GM23338 (cell line): ENCODE results near the gene RASSF10. TPM values are rescaled to one million over a fixed set of nuclear protein-coding genes. Genes with fewer than 3 reads are reported as not detected.

Experiments
- ATAC-seq: fragments of 200-7000 bp; cut with Tn5 transposase; 3 replicates; pipeline ENCODE4 v1.9.1; 2020
- DNase-seq: peaks from one replicate; pipeline ENCODE4 v3.0.0-alpha.2; 2015; ENCODE audit warnings: low spot score
- H2AFZ ChIP-seq: fragments of 200-600 bp; sonication (generic); 2 replicates; pipeline ENCODE4 v1.8.0; 2016; ENCODE audit warnings: antibody characterized with exemption, mild to moderate bottlenecking, moderate library complexity
- H3F3A ChIP-seq: fragments of 200-600 bp; sonication (generic); replicated peaks from 2 replicates; pipeline ENCODE4 v1.8.0; 2017; ENCODE audit warnings: antibody characterized with exemption, mixed run types, low read depth
- H3K27ac ChIP-seq: fragments of 200-600 bp; sonication (generic); 2 replicates; pipeline ENCODE4 v1.6.1; 2016; ENCODE audit warnings: low read depth
- H3K27me3 ChIP-seq: fragments of 200-600 bp; sonication (generic); 2 replicates; pipeline ENCODE4 v1.8.0; 2016; ENCODE audit warnings: mild to moderate bottlenecking, mixed run types, moderate library complexity; ENCODE audit not compliant: insufficient read depth
- H3K36me3 ChIP-seq: fragments of 200-600 bp; sonication (generic); 2 replicates; pipeline ENCODE4 v1.8.0; 2016; ENCODE audit warnings: mild to moderate bottlenecking; ENCODE audit not compliant: insufficient read depth
- H3K4me1 ChIP-seq: fragments of 200-600 bp; sonication (generic); 2 replicates; pipeline ENCODE4 v1.8.0; 2016; ENCODE audit warnings: mild to moderate bottlenecking, moderate library complexity; ENCODE audit not compliant: insufficient read depth
- H3K4me2 ChIP-seq: fragments of 200-600 bp; sonication (generic); 2 replicates; pipeline ENCODE4 v1.7.1; 2017; ENCODE audit warnings: mixed run types
- H3K4me3 ChIP-seq: fragments of 200-600 bp; sonication (generic); 2 replicates; pipeline ENCODE4 v1.6.1; 2016; ENCODE audit warnings: mixed run types
- H3K79me2 ChIP-seq: fragments of 200-600 bp; sonication (generic); replicated peaks from 2 replicates; pipeline ENCODE4 v1.8.0; 2017; ENCODE audit warnings: mild to moderate bottlenecking; ENCODE audit not compliant: insufficient read depth
- H3K9me2 ChIP-seq: fragments of 200-600 bp; sonication (generic); 2 replicates; pipeline ENCODE4 v1.8.0; 2017; ENCODE audit not compliant: insufficient read depth
- H4K20me1 ChIP-seq: fragments of 200-600 bp; sonication (generic); replicated peaks from 2 replicates; pipeline ENCODE4 v1.8.0; 2017; ENCODE audit warnings: mild to moderate bottlenecking; ENCODE audit not compliant: insufficient read depth
- H3K27ac Mint-ChIP-seq: 2 replicates; pipeline ENCODE4 v1.8.0; 2020; ENCODE audit warnings: inconsistent platforms, mild to moderate bottlenecking, moderate library complexity, mixed read lengths
- H3K27me3 Mint-ChIP-seq: 3 replicates; pipeline ENCODE4 v1.8.0; 2022; ENCODE audit warnings: low read depth, mild to moderate bottlenecking, moderate library complexity, mixed read lengths, inconsistent platforms; ENCODE audit not compliant: insufficient read depth, poor library complexity
- H3K36me3 Mint-ChIP-seq: 3 replicates; pipeline ENCODE4 v1.8.0; 2021; ENCODE audit warnings: low read depth, mild to moderate bottlenecking, inconsistent platforms, moderate library complexity, mixed read lengths
- H3K4me1 Mint-ChIP-seq: 3 replicates; pipeline ENCODE4 v1.8.0; 2020; ENCODE audit warnings: mild to moderate bottlenecking, inconsistent platforms, mixed read lengths
- H3K4me3 Mint-ChIP-seq: 3 replicates; pipeline ENCODE4 v1.8.0; 2021; ENCODE audit warnings: moderate library complexity, mild to moderate bottlenecking, inconsistent platforms, mixed read lengths
- H3K9me3 Mint-ChIP-seq: 3 replicates; pipeline ENCODE4 v1.8.0; 2020; ENCODE audit warnings: moderate library complexity, mild to moderate bottlenecking, inconsistent platforms, mixed read lengths
- CREB1 ChIP-seq: fragments of 250-450 bp; sonication (Bioruptor Pico); IDR thresholded peaks from 2 replicates; pipeline ENCODE4 v1.5.0; 2020; ENCODE audit warnings: low read depth, mild to moderate bottlenecking, moderate library complexity
- polyA plus RNA-seq: library from polyadenylated mRNA; unstranded; fragments of >200 nt; fragmentation: Nextera tagmentation; extraction: Ambion mirVana; gene quantifications from 2 replicates; pipeline ENCODE4 v1.2.1, GENCODE V29; 2016
- total RNA-seq: library from RNA; depleted of rRNA; stranded (reverse); fragments of >200 nt; shearing (Covaris generic); gene quantifications from 2 replicates; pipeline ENCODE4 v1.2.3, GENCODE V29; 2014
- TF ChIP-seq, protein P1 (sequence below), 2 experiments: fragments of 200-600 bp in 1 of 2; sonication (generic) in 1 of 2; conservative IDR thresholded peaks; 2 replicates each; pipeline versions ENCODE4 v1.5.1 to v1.6.1; 2016 to 2017; ENCODE audit warnings: antibody characterized with exemption in 2 of 2, low read depth in 2 of 2, mild to moderate bottlenecking in 2 of 2, moderate library complexity in 1 of 2
- TF ChIP-seq, protein P2 (sequence below): IDR thresholded peaks from one replicate; pipeline ENCODE4 v1.6.1; 2018; ENCODE audit warnings: antibody characterized with exemption; ENCODE audit not compliant: unreplicated experiment

The RASSF10 gene
- total and polyA plus RNA-seq, 2 experiments from 2014 or later = 0.13 to 1.8 TPM

DNA sequence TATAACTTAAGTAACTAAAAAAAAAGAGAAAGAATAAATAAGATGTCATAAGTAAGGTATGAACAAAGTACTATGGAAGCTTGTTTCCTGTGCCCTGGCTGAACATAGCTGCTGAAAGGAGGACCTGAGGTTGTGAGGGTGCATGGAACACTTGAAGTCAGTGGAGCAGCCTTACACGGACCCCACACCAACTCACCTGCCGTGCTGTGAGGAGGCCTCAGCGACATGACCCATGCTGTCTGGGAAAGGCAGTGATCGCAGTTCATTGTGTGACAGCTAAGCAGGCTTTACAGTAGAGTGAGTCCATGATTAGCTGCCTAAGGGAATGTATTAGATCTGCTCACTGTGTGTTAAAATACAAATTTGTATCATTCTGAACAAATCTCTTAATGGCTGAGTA lies 17.6 kb downstream of the RASSF10 start:
- ATAC-seq = no peak
- no peak overlapping the region for H3K4me3 ChIP-seq

DNA sequence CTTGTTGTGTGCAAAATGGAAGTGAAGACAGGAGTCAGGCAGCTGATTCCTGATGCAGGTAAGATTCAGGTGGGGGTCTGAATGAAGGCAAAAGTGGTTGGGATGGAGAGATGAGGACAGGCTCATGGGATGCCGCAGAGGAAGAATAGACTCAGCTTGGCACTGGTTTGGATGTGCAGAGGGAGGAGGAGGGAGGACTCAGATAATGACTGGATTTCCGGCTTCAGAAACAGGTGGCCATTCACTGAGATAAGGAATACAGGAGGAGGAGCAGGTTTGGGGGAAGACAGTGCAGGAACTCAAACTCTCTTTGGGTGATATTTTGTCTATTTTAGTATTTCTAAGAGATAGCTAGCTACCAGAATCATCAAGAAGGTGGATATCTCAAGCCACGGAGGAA lies 19.2 kb downstream of the RASSF10 start:
- H3K27me3 ChIP-seq = no peaks in the 10 kb centered on the region
- Mint-ChIP-seq H3K9me3 (no peaks in the 10 kb centered on the region), H3K27me3 (no peaks in the 10 kb centered on the region), H3K4me3 (no peak overlapping the region), H3K27ac (no peak overlapping the region), H3K4me1 (no peaks in the 10 kb centered on the region), H3K36me3 (no peaks in the 10 kb centered on the region)
- DNase-seq (no peak), ATAC-seq (no peak)
- H4K20me1 ChIP-seq = no peaks in the 10 kb centered on the region
- no peaks in the 10 kb centered on the region for H3K4me1 ChIP-seq
- no peaks in the 10 kb centered on the region for H3F3A ChIP-seq
- H3K4me2 ChIP-seq = no peak overlapping the region
- no peak overlapping the region for H2AFZ ChIP-seq
- H3K36me3 ChIP-seq = no peaks in the 10 kb centered on the region
- no peaks in the 10 kb centered on the region for H3K79me2 ChIP-seq
- no peak overlapping the region for H3K27ac ChIP-seq
- H3K4me3 ChIP-seq = no peak overlapping the region
- no peaks in the 10 kb centered on the region; the same call in 1 of the 2 replicates for H3K9me2 ChIP-seq
- TF ChIP-seq, protein P1, sequence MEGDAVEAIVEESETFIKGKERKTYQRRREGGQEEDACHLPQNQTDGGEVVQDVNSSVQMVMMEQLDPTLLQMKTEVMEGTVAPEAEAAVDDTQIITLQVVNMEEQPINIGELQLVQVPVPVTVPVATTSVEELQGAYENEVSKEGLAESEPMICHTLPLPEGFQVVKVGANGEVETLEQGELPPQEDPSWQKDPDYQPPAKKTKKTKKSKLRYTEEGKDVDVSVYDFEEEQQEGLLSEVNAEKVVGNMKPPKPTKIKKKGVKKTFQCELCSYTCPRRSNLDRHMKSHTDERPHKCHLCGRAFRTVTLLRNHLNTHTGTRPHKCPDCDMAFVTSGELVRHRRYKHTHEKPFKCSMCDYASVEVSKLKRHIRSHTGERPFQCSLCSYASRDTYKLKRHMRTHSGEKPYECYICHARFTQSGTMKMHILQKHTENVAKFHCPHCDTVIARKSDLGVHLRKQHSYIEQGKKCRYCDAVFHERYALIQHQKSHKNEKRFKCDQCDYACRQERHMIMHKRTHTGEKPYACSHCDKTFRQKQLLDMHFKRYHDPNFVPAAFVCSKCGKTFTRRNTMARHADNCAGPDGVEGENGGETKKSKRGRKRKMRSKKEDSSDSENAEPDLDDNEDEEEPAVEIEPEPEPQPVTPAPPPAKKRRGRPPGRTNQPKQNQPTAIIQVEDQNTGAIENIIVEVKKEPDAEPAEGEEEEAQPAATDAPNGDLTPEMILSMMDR (conservative IDR thresholded peaks at IDR 0.05; ENCODE audit: low read depth in 2 of 2) = no peak

More for the DNA sequence above, 17.6 kb downstream of the RASSF10 start:
- H3K79me2 ChIP-seq = no peaks in the 10 kb centered on the region
- Mint-ChIP-seq H3K4me3 (no peak overlapping the region), H3K36me3 (no peaks in the 10 kb centered on the region), H3K9me3 (no peaks in the 10 kb centered on the region), H3K27me3 (no peaks in the 10 kb centered on the region), H3K4me1 (no peaks in the 10 kb centered on the region), H3K27ac (no peak overlapping the region)
- no peak overlapping the region; the same call in 1 of the 2 replicates for H2AFZ ChIP-seq
- no peaks in the 10 kb centered on the region for H3K27me3 ChIP-seq
- no peak for DNase-seq
- H3K27ac ChIP-seq = no peak overlapping the region
- no peaks in the 10 kb centered on the region for H3F3A ChIP-seq
- no peaks in the 10 kb centered on the region for H4K20me1 ChIP-seq
- no peaks in the 10 kb centered on the region; the same call in 1 of the 2 replicates for H3K9me2 ChIP-seq
- H3K4me2 ChIP-seq = no peak overlapping the region
- TF ChIP-seq, protein P2, sequence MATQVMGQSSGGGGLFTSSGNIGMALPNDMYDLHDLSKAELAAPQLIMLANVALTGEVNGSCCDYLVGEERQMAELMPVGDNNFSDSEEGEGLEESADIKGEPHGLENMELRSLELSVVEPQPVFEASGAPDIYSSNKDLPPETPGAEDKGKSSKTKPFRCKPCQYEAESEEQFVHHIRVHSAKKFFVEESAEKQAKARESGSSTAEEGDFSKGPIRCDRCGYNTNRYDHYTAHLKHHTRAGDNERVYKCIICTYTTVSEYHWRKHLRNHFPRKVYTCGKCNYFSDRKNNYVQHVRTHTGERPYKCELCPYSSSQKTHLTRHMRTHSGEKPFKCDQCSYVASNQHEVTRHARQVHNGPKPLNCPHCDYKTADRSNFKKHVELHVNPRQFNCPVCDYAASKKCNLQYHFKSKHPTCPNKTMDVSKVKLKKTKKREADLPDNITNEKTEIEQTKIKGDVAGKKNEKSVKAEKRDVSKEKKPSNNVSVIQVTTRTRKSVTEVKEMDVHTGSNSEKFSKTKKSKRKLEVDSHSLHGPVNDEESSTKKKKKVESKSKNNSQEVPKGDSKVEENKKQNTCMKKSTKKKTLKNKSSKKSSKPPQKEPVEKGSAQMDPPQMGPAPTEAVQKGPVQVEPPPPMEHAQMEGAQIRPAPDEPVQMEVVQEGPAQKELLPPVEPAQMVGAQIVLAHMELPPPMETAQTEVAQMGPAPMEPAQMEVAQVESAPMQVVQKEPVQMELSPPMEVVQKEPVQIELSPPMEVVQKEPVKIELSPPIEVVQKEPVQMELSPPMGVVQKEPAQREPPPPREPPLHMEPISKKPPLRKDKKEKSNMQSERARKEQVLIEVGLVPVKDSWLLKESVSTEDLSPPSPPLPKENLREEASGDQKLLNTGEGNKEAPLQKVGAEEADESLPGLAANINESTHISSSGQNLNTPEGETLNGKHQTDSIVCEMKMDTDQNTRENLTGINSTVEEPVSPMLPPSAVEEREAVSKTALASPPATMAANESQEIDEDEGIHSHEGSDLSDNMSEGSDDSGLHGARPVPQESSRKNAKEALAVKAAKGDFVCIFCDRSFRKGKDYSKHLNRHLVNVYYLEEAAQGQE = no peak
- TF ChIP-seq CREB1 (CRISPR knock-in tag) = no peak
- TF ChIP-seq, protein P1 (conservative IDR thresholded peaks at IDR 0.05; ENCODE audit: low read depth in 2 of 2) = no peak
- H3K36me3 ChIP-seq = no peaks in the 10 kb centered on the region
- no peaks in the 10 kb centered on the region for H3K4me1 ChIP-seq
